ENCODE measurements around the gene GTF2IRD1. TPM values are rescaled to one million over a fixed set of nuclear protein-coding genes. Genes with fewer than 3 reads are reported as not detected.
"Not testable (repeated sequence)": the region's sequence is repeated elsewhere in the genome, so short reads cannot be mapped to it uniquely, and the experiment has no call there.

The GTF2IRD1 gene
- total RNA-seq, 2 experiments from 2014 or later = 4.9 to 6.6 TPM

DNA sequence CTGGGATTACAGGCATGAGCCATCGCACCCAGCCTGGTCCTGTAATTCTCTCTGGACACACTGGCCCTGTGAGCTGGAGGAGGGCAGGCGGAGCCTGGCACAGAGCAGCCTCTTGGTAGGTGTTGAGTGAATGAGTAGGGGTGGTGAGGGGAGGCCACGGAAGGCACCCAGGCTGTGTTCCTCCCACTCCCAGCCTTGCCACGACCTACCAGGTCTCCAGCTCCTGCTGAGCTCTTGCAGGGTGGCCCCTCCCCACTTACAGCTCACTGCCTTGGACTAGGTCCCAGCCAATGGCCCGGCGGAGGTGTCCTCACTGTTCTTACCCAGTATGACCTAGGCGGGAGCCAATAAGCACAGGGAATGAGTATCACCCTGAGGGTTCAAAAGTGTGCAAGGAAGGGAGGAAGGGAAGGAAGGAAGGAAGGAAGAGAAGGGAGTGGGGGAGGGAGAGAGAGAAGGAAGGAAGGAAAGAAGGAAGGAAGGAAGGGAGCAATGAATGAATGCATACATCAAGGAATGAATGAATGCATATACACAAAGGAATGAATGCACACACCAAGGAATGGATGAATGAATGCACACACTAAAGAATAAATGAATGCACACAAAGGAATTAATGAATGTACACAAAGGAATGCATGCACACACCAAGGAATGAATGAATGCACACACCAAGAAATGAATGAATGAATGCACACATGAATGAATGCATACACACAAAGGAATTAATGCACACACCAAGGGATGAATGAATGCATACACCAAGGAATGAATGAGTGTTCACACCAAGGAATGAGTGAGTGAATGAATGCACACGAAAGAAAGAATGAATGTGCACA is 45.5 kb downstream of the GTF2IRD1 start:
- ChIA-PET CTCF (no interaction called here), POLR2A (no interaction called here)
- intact Hi-C loops (cut with micrococcal nuclease) = no loop called here
- Mint-ChIP-seq H3K36me3 (no peaks in the 10 kb centered on the region), H3K27ac (no peak overlapping the region), H3K4me1 (ENCODE audit: low read depth) (no peaks in the 10 kb centered on the region), H3K27me3 (no peaks in the 10 kb centered on the region), H3K9me3 (no peaks in the 10 kb centered on the region), H3K4me3 (no peak overlapping the region)
- no peak for DNase-seq

- no peaks in the 10 kb centered on the region for H3K4me1 Mint-ChIP-seq (ENCODE audit: low read depth)
- POLR2A ChIA-PET = no interaction called here
- no peak overlapping the region for H3K27ac Mint-ChIP-seq
- no peaks in the 10 kb centered on the region for H3K9me3 Mint-ChIP-seq
- intact Hi-C loops (cut with micrococcal nuclease) = no loop called here
- no peaks in the 10 kb centered on the region for H3K36me3 Mint-ChIP-seq
- H3K4me3 Mint-ChIP-seq = no peak overlapping the region
- no peak for DNase-seq
- CTCF ChIA-PET = no interaction called here
- H3K27me3 Mint-ChIP-seq = no peaks in the 10 kb centered on the region
Observed at GRCh38 chr7:74499835-74500388, 46.2 kb downstream of the GTF2IRD1 start.

- no peak overlapping the region for H3K27ac Mint-ChIP-seq
- DNase-seq = no peak
- intact Hi-C loops (cut with micrococcal nuclease) = no loop called here
- H3K27me3 Mint-ChIP-seq = no peaks in the 10 kb centered on the region
- no peak overlapping the region for H3K4me3 Mint-ChIP-seq
- POLR2A ChIA-PET = interaction anchor here (0.6 kb wide), 1 partner anchor 166 kb away, joined by 3 read pairs; no protein-coding TSS in a partner anchor
- H3K4me1 Mint-ChIP-seq (ENCODE audit: low read depth) = no peaks in the 10 kb centered on the region
- no peaks in the 10 kb centered on the region for H3K9me3 Mint-ChIP-seq
- no peaks in the 10 kb centered on the region for H3K36me3 Mint-ChIP-seq
- CTCF ChIA-PET = no interaction called here
Observed at GRCh38 chr7:74501298-74501697, 47.6 kb downstream of the GTF2IRD1 start.

DNA sequence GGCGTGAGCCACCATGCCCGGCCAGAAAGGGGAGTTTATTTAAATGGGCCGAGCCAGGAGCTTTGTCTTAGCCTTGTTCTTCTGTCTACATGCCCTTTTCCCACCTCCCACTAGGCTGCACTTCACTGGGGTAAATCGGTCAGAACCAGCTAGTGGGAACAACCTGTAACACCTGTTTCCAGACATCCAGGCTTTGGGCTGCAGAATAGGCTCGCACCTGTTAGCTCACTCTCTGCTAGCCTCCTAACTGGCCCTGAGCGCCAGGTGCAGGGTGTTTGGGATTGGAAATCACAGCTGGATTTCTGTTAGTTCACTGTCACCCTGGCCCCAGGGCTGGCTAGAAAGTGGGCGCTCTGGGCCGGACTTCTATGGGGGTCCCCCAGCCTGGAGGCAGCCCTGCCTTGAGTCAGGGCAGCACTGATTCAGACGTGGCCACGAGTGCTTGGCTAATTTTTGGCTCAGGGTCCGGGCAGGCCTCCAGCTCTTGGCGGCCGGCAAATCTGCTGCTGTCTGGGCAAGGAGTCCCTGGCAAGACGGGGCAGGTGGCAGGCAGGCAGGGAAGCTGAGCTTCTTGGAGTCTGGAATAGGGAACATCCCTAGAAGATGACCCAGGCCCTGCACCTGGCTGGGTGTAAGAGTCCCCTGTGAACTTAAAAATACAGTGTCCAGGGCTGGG is 48.6 kb downstream of the GTF2IRD1 start:
- POLR2A ChIA-PET = no interaction called here
- CTCF ChIA-PET = no interaction called here
- intact Hi-C loops (cut with micrococcal nuclease) = no loop called here
- Mint-ChIP-seq H3K27ac (no peak overlapping the region), H3K9me3 (no peaks in the 10 kb centered on the region), H3K4me3 (no peak overlapping the region), H3K36me3 (no peaks in the 10 kb centered on the region), H3K4me1 (ENCODE audit: low read depth) (no peaks in the 10 kb centered on the region), H3K27me3 (no peaks in the 10 kb centered on the region)
- no peak for DNase-seq

DNA sequence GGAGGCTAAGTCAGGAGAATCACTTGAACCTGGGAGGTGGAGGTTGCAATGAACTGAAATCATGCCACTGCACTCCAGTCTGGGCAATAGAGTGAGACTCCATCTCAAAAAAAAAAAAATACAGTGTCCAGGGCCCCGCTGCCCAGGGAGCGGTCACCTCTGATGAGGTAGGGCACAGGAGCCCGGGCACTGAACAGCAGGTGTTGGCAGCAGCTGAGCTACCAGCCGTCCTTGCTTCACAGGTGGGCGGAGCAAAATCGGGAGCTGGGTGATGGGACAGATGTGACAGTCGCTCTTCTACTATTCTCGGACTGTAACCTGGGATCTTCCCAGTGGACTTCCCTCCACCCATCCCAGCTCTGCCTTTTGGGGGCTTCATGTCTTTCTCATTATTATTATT is 49.4 kb downstream of the GTF2IRD1 start:
- Mint-ChIP-seq H3K27ac (no peak overlapping the region), H3K9me3 (no peaks in the 10 kb centered on the region), H3K27me3 (no peaks in the 10 kb centered on the region), H3K4me3 (no peak overlapping the region), H3K36me3 (no peaks in the 10 kb centered on the region), H3K4me1 (ENCODE audit: low read depth) (no peaks in the 10 kb centered on the region)
- no peak for DNase-seq
- ChIA-PET POLR2A (no interaction called here), CTCF (no interaction called here)
- intact Hi-C loops (cut with micrococcal nuclease) = no loop called here

GRCh38 chr7:74503943-74504342 is 50.2 kb downstream of the GTF2IRD1 start:
- Mint-ChIP-seq H3K27me3 (no peaks in the 10 kb centered on the region), H3K4me3 (no peak overlapping the region), H3K27ac (no peak overlapping the region), H3K4me1 (ENCODE audit: low read depth) (no peaks in the 10 kb centered on the region), H3K36me3 (no peaks in the 10 kb centered on the region), H3K9me3 (no peaks in the 10 kb centered on the region)
- no peak for DNase-seq
- ChIA-PET CTCF (no interaction called here), POLR2A (no interaction called here)
- intact Hi-C loops (cut with micrococcal nuclease) = no loop called here

GRCh38 chr7:74505471-74506324 is 52.0 kb downstream of the GTF2IRD1 start:
- no peak overlapping the region for H3K4me3 Mint-ChIP-seq
- CTCF ChIA-PET = no interaction called here
- no peak for DNase-seq
- H3K27ac Mint-ChIP-seq = no peak overlapping the region
- H3K27me3 Mint-ChIP-seq = no peaks in the 10 kb centered on the region
- no peaks in the 10 kb centered on the region for H3K36me3 Mint-ChIP-seq
- H3K9me3 Mint-ChIP-seq = no peaks in the 10 kb centered on the region
- intact Hi-C loops (cut with micrococcal nuclease) = no loop called here
- POLR2A ChIA-PET = no interaction called here
- H3K4me1 Mint-ChIP-seq (ENCODE audit: low read depth) = no peaks in the 10 kb centered on the region

- no peaks in the 10 kb centered on the region for H3K27me3 Mint-ChIP-seq
- no peaks in the 10 kb centered on the region for H3K9me3 Mint-ChIP-seq
- DNase-seq = no peak
- no peak overlapping the region for H3K27ac Mint-ChIP-seq
- intact Hi-C loops (cut with micrococcal nuclease) = no loop called here
- POLR2A ChIA-PET = no interaction called here
- CTCF ChIA-PET = no interaction called here
- H3K4me3 Mint-ChIP-seq = no peak overlapping the region
- no peaks in the 10 kb centered on the region for H3K36me3 Mint-ChIP-seq
- no peaks in the 10 kb centered on the region for H3K4me1 Mint-ChIP-seq (ENCODE audit: low read depth)
Observed at GRCh38 chr7:74506325-74506724, 52.6 kb downstream of the GTF2IRD1 start.

DNA sequence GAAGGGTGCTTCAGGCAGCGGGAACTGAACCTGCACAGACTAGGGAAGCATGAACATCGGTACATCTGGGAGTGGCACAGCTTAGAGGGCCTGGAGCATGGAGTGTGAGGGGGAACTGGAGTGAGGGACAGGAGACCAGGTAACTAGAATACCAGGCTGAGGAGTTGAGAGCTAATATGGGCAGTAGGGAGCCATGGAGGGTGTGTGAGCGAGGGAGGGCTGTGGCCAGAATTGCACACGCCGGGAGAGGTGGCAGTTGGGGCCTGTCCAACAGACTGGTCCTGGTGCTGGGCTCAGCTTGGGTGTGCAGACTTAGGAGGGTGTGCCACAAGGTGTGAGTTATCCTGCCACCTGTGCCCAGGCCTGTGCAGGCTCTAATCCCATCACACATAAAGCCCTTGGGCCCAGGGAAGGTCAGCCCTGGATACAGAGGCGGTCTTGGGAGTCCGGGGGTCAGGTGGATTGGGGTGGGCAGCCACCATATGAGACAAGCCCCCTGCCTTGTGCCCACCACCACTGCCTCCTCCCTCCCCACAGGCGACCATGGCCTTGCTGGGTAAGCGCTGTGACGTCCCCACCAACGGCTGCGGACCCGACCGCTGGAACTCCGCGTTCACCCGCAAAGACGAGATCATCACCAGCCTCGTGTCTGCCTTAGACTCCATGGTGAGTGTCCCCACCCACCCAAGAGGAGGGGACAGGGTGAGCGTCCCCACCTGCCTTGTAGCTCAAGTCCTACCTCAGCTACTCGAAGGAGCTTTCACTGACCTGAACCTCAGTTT is 54.0 kb downstream of the GTF2IRD1 start:
- no peak overlapping the region for H3K27ac Mint-ChIP-seq
- no peaks in the 10 kb centered on the region for H3K36me3 Mint-ChIP-seq
- no peak for DNase-seq
- ChIA-PET POLR2A (no interaction called here), CTCF (no interaction called here)
- H3K9me3 Mint-ChIP-seq = no peaks in the 10 kb centered on the region
- intact Hi-C loops (cut with micrococcal nuclease) = no loop called here
- no peaks in the 10 kb centered on the region for H3K4me1 Mint-ChIP-seq (ENCODE audit: low read depth)
- no peak overlapping the region for H3K4me3 Mint-ChIP-seq
- no peaks in the 10 kb centered on the region for H3K27me3 Mint-ChIP-seq

- intact Hi-C loops (cut with micrococcal nuclease); H3K9me3 Mint-ChIP-seq; H3K36me3 Mint-ChIP-seq; H3K27me3 Mint-ChIP-seq; H3K4me1 Mint-ChIP-seq (ENCODE audit: low read depth); H3K27ac Mint-ChIP-seq; DNase-seq; POLR2A ChIA-PET; CTCF ChIA-PET; H3K4me3 Mint-ChIP-seq: not testable (repeated sequence)
Observed at GRCh38 chr7:74509453-74509852, 55.7 kb downstream of the GTF2IRD1 start.

DNA sequence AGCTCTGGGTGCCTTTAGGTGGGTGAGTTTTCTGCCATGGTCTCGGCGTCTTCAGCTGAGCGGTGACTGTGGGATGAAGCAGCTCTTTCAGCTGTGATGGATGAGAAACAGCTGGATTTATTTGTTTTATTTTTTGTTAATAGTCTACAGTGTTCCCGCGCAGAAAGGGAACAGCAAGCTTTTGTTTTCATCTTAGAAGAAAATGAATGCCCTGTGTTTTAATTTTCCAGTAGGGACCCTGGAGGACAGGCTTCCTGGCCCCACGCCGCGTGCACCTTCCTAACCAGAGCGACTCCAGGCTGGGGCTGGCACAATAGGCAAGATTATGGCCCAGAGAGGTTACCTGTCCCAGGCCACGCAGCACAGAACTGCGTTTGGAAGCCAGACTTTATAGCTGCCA is 57.6 kb downstream of the GTF2IRD1 start:
- H3K4me3 Mint-ChIP-seq = no peak overlapping the region
- DNase-seq = no peak
- ChIA-PET CTCF (no interaction called here), POLR2A (no interaction called here)
- intact Hi-C loops (cut with micrococcal nuclease) = no loop called here
- no peaks in the 10 kb centered on the region for H3K27me3 Mint-ChIP-seq
- H3K4me1 Mint-ChIP-seq (ENCODE audit: low read depth) = no peaks in the 10 kb centered on the region
- H3K27ac Mint-ChIP-seq = no peak overlapping the region
- no peaks in the 10 kb centered on the region for H3K36me3 Mint-ChIP-seq
- no peaks in the 10 kb centered on the region for H3K9me3 Mint-ChIP-seq

DNA sequence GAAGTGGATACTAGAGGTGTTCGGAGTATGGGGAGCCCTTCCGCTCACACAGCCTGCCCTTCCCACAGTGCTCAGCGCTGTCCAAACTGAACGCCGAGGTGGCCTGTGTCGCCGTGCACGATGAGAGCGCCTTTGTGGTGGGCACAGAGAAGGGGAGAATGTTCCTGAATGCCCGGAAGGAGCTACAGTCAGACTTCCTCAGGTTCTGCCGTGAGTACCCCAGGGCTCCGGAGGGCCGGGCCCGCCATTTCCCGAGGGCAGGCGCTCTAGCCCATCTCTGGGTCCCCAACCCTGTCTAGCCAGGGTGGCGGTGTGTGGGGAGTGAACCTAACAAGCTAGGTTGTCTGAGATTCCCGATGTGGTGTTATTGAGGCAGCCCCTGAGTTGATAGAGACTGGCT is 59.1 kb downstream of the GTF2IRD1 start:
- ChIA-PET CTCF (no interaction called here), POLR2A (no interaction called here)
- DNase-seq = no peak
- H3K27ac Mint-ChIP-seq = no peak overlapping the region
- no peaks in the 10 kb centered on the region for H3K36me3 Mint-ChIP-seq
- intact Hi-C loops (cut with micrococcal nuclease) = no loop called here
- no peak overlapping the region for H3K4me3 Mint-ChIP-seq
- H3K9me3 Mint-ChIP-seq = no peaks in the 10 kb centered on the region
- H3K4me1 Mint-ChIP-seq (ENCODE audit: low read depth) = no peaks in the 10 kb centered on the region
- H3K27me3 Mint-ChIP-seq = no peaks in the 10 kb centered on the region

All from activated CD4-positive, alpha-beta memory T cell treated with anti-CD3 and anti-CD28 coated beads for 36 hours (primary cell).